Epidermal melanocyte (primary cell): Measurements from ENCODE around the gene EMP2.
"Not testable (repeated sequence)": the region's sequence is repeated elsewhere in the genome, so short reads cannot be mapped to it uniquely, and the experiment has no call there.

Source experiments
- DNase-seq: peaks from one replicate; pipeline ENCODE4 v3.0.0; 2011; ENCODE audit warnings: low spot score; ENCODE audit not compliant: insufficient read length

The EMP2 gene

DNA sequence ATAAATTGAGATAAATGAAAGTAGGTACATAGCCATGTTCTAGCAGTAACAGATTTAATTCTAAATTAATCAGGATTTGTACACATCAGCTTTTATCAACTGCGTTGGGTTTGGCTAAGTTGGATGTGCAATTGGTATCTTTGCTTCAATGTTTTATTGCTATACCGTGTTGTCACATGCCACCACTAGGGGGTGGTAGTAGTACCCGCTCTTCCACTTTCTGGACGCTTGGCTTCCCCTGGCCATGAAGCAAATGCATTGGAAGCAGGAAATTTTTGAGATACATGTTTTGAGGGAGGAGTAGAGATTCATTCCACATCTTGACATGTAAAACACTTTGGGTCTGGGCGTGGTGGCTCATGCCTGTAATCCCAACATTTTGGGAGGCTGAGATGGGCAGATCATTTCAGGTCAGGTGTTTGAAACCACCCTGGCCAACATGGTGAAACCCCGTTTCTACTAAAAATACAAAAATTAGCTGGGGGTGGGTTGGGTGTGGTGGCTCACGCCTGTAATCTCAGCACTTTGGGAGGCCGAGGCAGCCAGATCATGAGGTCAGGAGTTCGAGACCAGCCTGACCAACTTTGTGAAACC, 58.6 kb downstream of the EMP2 start:
- peak; percentile 72 for DNase-seq

DNA sequence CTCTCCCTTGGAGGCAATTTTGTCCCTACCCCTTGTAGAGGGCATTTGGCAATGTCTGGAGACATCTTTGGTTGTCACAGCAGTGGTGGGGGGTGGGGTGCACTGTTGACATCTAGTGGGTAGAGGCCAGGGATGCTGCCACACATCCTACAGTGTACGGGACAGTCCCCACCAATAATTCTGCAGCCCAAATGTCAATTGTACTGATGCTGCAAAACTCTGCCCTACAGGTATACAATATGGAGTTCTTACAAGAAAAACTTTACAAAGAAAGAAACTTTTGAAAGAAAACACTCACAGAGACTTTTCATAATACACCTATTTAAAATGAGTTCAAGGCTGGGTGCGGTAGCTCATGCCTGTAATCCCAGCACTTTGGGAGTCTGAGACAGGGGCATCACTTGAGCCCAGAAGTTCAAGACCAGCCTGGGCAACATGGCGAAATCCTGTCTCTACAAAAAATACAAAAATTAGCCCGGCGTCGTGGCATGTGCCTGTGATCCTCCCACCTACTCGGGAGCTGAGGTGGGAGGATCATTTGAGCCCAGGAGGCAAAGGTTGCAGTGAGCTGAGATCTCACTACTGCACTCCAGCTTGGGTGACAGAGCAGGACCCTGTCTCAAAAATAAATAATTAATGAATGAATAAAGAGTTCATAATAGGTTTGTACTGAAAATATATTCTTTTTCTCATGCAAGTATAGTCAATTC, 59.4 kb downstream of the EMP2 start:
- DNase-seq, result no peak

DNA sequence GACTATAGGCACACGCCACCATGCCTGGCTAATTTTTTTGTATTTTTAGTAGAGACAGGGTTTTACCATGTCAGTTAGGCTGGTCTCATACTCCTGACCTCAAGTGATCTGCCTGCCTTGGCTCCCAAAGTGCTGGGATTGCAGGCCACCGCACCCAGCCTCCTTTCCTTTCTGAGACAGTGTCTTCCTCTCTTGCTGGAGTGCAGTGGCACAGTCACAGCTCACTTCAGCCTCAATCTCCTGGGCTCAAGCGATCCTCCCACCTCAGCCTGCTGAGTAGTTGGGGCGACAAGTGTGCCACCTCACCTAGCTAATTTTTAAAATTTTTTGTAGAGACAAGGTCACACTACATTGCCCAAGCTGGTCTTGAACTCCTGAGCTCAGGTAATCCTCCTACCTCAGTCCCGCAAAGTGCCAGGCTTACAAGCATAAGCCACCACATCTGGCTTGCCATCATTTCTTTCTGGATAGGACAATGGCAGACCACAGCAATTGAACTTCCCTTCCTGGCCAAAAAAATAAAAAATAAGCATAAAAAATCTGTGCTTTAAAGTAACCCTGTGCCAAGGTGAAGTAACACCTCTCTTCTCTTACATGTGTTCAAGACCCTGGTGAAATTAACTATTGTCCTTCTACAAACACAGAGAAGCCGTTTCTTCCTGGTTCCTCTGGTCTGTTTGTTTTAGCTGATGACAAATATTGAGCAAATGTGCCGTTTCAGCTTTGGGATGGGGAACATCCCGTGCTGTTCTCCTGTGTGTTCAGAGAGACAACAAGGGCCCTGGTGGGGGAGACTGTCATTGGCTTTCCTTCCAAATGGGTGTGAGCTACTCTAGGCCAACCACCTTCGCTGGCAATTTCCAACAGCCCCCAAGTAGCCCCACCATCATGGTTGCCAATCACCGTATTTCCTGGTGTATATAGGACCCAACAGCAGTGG, 60.2 kb downstream of the EMP2 start:
- no peak for DNase-seq

DNA sequence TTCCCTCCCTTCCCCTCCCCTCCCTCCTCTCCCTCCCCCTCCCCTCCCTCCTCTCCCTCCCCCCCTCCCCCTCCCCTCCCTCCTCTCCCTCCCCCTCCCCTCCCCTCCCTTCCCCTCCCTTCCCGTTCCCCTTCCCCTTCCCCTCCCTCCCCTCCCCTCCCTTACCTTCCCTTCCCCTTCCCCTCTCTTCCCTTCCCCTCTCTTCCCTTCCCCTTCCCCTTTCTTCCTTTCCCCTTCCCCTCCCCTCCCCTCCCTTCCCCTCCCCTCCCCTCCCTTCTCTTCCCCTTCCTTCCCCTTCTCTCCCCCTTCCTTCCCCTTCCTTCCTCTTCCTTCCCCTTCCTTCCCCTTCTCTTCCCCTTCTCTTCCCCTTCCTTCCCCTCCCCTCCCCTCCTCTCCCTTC, 61.1 kb downstream of the EMP2 start:
- no peak for DNase-seq

- DNase-seq, result no peak
Observed at GRCh38 chr16:10518479-10519041, 61.8 kb downstream of the EMP2 start.

GRCh38 chr16:10517868-10518267, 62.5 kb downstream of the EMP2 start:
- no peak for DNase-seq

DNA sequence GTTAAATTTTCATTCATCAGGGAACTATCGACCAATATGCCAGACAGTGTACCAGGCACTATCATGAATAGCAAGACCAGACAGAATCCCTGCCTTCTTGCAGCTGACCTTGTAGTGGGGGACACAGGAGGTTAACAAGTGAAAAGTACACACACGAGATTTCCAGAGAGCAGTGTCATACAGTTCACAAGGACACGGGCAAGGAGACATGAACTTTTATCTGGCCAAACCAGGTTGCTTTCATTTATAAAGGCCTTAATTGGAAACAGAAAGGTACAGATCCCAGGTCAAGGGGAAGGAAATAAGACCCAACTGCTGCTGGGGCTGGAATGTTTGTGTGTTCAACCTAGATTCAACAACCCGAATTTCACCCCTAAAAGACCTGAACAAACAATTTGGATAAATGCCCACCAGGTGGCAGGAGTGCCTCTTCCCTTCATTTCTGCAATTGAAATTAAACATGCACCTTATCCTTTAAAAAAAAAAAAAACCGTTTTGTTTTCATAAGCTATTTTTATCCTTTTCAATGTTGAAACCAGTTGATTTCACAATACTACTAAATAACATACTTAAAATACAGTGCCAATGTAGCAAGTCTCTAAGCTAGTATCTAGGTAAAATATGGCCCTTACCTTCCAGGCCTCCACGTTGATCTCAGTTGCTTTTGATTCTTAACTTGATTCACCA, 65.9 kb downstream of the EMP2 start:
- peak; percentile 41 for DNase-seq

GRCh38 chr16:10511829-10512228, 68.6 kb downstream of the EMP2 start:
- no peak for DNase-seq

GRCh38 chr16:10510279-10510678, 70.1 kb downstream of the EMP2 start:
- no peak for DNase-seq

DNA sequence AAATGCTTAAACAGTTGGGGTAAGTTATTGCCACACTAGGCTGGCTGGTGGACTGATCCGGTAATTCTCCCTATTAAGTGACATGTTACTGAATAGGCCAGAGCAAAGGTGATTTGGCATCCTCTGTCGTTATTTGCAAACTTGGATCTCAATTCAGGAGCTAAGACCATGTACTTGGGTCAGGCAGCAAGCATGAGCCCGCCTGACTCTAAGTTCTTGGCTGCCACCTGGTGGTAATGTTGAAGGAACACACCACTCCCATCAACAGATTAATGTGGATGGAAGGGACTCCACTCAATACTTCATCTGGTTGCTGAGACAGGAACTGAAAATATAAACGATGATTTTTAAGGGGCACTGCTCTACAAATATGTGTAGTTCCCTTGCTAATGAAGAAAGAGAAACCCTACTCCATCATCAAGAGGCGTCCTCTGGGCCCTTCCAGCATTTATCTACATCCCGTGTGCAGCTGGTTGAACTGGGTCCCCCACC, 70.8 kb downstream of the EMP2 start:
- peak; percentile 83 for DNase-seq

DNA sequence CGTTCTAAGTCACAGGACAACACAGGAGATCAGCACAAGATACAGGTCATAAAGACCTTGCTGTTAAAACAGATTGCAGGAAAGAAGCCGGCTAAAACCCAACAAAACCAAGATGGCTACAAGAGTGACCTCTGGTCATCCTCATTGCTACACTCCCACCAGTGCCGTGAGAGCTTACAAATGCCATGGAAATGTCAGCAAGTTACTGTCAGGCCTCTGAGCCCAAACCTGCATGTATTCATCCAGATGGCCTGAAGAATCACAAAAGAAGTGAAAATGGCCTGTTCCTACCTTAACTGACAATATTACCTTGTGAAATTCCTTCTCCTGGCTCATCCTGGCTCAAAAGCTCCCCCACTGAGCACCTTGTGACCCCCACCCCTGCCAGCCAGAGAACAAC, 75.1 kb downstream of the EMP2 start:
- not testable (repeated sequence) for DNase-seq

GRCh38 chr16:10504404-10504885, 76.0 kb downstream of the EMP2 start:
- DNase-seq, result no peak

DNA sequence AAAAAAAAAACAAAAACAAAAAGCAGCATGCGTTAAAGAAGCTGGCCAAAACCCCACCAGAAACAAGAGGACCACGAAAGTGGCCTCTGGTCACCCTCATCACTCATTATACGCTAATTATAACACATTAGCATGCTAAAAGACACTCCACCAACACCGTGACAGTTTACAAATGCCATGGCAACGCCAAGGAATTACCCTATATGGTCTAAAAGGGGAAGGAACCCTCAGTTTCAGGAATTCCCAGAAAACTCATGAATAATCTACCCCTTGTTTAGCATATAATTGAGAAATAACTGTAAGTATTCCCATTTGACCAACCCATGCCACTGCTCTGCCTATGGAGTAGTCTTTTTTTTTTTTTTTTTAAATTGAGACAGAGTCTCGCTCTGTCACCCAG, 77.6 kb downstream of the EMP2 start:
- no peak for DNase-seq

GRCh38 chr16:10501016-10501607, 79.3 kb downstream of the EMP2 start:
- DNase-seq, result no peak

GRCh38 chr16:10500582-10500981, 79.8 kb downstream of the EMP2 start:
- no peak for DNase-seq

DNA sequence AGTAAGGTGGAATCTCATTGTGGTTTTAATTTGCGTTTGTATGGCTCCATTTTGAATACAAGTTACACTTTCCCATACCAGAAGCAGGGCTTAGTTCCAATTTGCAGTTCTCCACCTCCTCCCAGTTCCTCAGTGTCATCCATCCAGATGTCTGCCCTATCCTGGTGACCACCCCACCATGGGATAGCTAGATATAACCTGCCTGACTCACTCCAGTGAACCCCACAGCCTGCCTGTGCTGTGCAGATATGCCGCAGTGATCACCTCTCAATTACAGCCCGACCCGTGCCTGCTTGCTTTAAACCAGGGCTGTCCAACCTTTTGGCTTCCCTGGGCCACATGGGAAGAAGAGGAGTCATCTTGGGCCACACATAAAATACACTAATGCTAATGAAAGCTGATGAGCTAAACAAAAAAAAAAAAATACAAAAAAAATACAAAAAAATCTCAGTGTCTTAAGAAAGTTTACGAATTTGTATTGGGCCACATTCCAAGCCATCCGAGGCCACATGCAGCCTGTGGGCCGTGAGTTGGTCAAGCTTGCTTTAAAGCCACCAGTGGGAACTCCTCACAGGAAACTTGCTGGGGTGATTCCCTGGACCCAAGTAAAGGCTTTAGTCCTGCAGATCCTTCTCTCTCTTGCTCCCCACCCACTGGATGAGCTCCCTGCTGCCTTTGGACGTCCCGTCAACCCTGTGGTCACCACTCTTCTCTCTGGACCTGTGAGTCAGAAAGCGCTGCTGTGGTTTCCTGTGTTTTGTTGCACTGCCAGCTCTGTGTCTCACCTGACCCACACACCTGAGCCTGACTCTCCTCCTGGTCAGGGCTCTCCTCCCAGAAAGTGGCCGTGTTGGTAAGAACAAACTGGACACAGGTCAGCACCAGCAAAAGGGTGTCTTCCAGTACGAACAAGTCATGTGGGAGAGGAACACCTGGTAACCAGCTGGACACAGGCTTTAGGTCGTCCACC, 83.0 kb downstream of the EMP2 start:
- DNase-seq, result no peak

DNA sequence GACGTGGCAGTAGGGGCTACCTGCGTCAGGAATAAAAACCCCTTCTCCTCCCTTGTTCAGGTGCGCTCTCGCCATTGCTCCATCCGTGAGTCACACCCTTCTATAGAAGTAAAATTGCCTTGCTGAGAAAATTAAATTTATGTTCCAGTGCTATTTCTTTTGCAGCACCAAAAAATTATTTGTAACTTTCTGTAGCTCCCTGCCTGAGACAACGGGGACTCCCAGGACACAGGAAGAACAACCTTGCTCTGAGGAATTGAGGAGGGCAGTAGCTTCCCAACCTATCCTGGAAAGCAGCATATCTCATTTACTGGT, 85.4 kb downstream of the EMP2 start:
- DNase-seq, result no peak

- DNase-seq, result no peak
Observed at GRCh38 chr16:10494343-10495030, 85.9 kb downstream of the EMP2 start.

DNA sequence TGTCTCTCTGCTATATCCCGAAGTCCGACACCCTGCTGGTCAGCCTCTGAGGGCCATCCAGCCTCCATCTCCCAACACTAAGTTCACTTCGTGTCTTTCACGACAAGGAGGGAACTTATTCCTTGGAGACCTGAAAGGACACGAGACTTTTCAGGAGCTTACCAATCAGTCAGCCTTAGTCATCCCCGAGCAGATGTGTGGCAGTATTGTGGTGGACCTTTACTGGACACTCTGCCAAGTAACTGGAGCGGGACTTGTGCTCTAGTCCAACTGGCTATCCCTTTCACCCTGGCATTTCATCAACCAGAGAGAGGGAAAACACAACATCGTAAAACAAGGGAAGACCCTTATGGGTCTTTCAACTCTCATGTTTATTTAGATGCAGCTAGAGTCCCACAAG, 87.1 kb downstream of the EMP2 start:
- DNase-seq, result no peak
